ENCODE measurements around the gene IGSF22. TPM values are rescaled to one million over a fixed set of nuclear protein-coding genes. Genes with fewer than 3 reads are reported as not detected.
A peak's percentile ranks its signal among the peaks of the same experiment; 100 is the strongest.

IGSF22 gene
- total RNA-seq, 1 experiment from 2014 or later: not detected

DNA sequence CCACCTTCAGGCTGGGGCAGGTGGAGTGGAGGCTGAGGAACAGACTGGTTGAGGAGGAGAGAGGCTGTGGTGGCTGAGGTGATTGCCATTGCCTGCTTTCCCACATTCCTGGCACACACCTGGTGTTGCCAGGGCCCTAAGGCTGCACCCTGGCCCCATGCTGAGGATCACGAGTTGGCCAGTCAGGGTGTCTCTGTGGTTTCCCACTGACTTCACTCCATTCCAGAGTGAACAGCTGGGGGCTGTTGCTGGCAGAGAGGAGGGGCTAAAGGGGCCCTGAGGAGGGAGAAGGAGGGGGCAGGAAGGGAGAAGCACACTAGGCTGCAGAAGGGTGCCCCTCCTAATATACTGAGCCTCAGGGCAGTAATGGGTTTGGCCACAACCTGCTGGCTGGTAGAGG, 25.6 kb downstream of the IGSF22 start:
- no TSS peak for BruUV-seq (replicated peaks)
- POLR2A ChIA-PET: interaction anchor here (1.0 kb wide), 1 partner anchor 298 kb away, joined by 3 read pairs; no protein-coding TSS in a partner anchor
- ATAC-seq (peak; percentile 24), DNase-seq (ENCODE audit: low read depth, low spot score) (no peak)
- CTCF ChIA-PET: no interaction called here
- RAD21 ChIA-PET (ENCODE audit: low non-redundant PET in 1 of 2, low total read pairs in 2 of 2, uncharacterized antibody in 2 of 2, unreplicated experiment in 2 of 2): no interaction called here
- no peaks in the 10 kb centered on the region for H3K36me3 ChIP-seq (ENCODE audit: control insufficient read depth in 1 of 2, insufficient read depth in 2 of 2, low read length in 2 of 2)
- no peak overlapping the region for H3K27ac ChIP-seq (ENCODE audit: low read depth, low read length)
- H3K4me3 ChIP-seq (replicated peaks in 1 of 2; ENCODE audit: low read depth in 1 of 2, low read length in 2 of 2): no peak overlapping the region
- no peaks in the 10 kb centered on the region for H3K79me2 ChIP-seq (ENCODE audit: insufficient read depth, low read length)
- H3K27me3 ChIP-seq (ENCODE audit: insufficient read depth, low read length): no peaks in the 10 kb centered on the region
- H3K9me3 ChIP-seq (ENCODE audit: control insufficient read depth in 1 of 2, insufficient read depth in 1 of 2, low read depth in 1 of 2, low read length in 2 of 2): no peaks in the 10 kb centered on the region
- H3K4me1 ChIP-seq (ENCODE audit: control insufficient read depth in 1 of 2, insufficient read depth in 2 of 2, low read length in 2 of 2): peaks cover 19 to 25% of the 10 kb centered on the region in 2 experiments
- H3K4me2 ChIP-seq (ENCODE audit: low read length): peak overlapping the region; percentile 94
- no peaks in the 10 kb centered on the region for H4K20me1 ChIP-seq (ENCODE audit: insufficient read depth)
- H3K9me2 ChIP-seq (ENCODE audit: insufficient read depth): no peaks in the 10 kb centered on the region
- no peak overlapping the region for H3K9ac ChIP-seq (ENCODE audit: low read length)
- intact Hi-C loops (cut with micrococcal nuclease): no loop called here
- H2AFZ ChIP-seq (ENCODE audit: low read depth, low read length, poor library complexity, severe bottlenecking): no peak overlapping the region
- TF ChIP-seq, protein P1, sequence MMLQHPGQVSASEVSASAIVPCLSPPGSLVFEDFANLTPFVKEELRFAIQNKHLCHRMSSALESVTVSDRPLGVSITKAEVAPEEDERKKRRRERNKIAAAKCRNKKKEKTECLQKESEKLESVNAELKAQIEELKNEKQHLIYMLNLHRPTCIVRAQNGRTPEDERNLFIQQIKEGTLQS (IDR thresholded peaks at IDR 0.05): no peak

DNA sequence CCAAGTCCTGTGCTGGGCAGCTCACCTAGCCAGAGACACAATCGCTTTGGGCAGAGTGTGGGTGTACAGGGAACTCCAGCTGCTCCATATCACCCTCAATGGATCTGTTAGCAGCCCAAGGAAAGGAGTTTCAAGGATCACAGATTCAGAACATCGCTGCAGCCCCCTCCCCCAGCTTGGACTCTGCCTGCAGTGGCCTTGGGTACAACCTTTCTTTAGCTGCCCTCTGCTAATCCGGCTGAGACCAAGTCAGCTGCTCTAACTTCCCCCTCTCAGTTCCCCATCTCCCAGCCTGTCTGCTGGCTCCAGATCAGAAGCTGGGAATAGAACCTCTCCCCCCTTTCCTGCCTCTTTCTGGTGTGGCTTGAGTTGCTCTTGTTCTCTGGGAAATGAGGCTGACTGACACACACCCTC, 26.1 kb downstream of the IGSF22 start:
- Histone ChIP-seq H3K27me3 (ENCODE audit: insufficient read depth, low read length) (no peaks in the 10 kb centered on the region), H3K27ac (ENCODE audit: low read depth, low read length) (peak overlapping the region; percentile 23; the same call in 1 of the 2 replicates), H3K4me3 (replicated peaks in 1 of 2; ENCODE audit: low read depth in 1 of 2, low read length in 2 of 2) (0 out of 4 replicates have a peak overlapping the region, but pooled peaks of 1 of the 2 experiments have one; percentile 65), H3K36me3 (ENCODE audit: control insufficient read depth in 1 of 2, insufficient read depth in 2 of 2, low read length in 2 of 2) (no peaks in the 10 kb centered on the region), H3K4me2 (ENCODE audit: low read length) (peak overlapping the region; percentile 94), H3K9me2 (ENCODE audit: insufficient read depth) (no peaks in the 10 kb centered on the region), H3K9ac (ENCODE audit: low read length) (no peak overlapping the region), H3K79me2 (ENCODE audit: insufficient read depth, low read length) (no peaks in the 10 kb centered on the region), H3K4me1 (ENCODE audit: control insufficient read depth in 1 of 2, insufficient read depth in 2 of 2, low read length in 2 of 2) (peaks cover 19 to 25% of the 10 kb centered on the region in 2 experiments), H4K20me1 (ENCODE audit: insufficient read depth) (no peaks in the 10 kb centered on the region), H3K9me3 (ENCODE audit: control insufficient read depth in 1 of 2, insufficient read depth in 1 of 2, low read depth in 1 of 2, low read length in 2 of 2) (no peaks in the 10 kb centered on the region), H2AFZ (ENCODE audit: low read depth, low read length, poor library complexity, severe bottlenecking) (no peak overlapping the region)
- TF ChIP-seq, protein P2, sequence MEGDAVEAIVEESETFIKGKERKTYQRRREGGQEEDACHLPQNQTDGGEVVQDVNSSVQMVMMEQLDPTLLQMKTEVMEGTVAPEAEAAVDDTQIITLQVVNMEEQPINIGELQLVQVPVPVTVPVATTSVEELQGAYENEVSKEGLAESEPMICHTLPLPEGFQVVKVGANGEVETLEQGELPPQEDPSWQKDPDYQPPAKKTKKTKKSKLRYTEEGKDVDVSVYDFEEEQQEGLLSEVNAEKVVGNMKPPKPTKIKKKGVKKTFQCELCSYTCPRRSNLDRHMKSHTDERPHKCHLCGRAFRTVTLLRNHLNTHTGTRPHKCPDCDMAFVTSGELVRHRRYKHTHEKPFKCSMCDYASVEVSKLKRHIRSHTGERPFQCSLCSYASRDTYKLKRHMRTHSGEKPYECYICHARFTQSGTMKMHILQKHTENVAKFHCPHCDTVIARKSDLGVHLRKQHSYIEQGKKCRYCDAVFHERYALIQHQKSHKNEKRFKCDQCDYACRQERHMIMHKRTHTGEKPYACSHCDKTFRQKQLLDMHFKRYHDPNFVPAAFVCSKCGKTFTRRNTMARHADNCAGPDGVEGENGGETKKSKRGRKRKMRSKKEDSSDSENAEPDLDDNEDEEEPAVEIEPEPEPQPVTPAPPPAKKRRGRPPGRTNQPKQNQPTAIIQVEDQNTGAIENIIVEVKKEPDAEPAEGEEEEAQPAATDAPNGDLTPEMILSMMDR (IDR thresholded peaks at IDR 0.05 in 2 of 3, conservative IDR thresholded peaks at IDR 0.05 in 1 of 3; ENCODE audit: borderline replicate concordance in 1 of 3, insufficient read depth in 1 of 3, low read depth in 2 of 3, low read length in 2 of 3): no peak
- no peak for TF ChIP-seq EZH2 (IDR thresholded peaks at IDR 0.05)
- TF ChIP-seq CBX3 (IDR thresholded peaks at IDR 0.05; ENCODE audit: low read depth): no peak
- no peak for TF ChIP-seq RAD21 (IDR thresholded peaks at IDR 0.05; ENCODE audit: low read depth)
- no peak for TF ChIP-seq EZH2phosphoT487 (IDR thresholded peaks at IDR 0.05; ENCODE audit: borderline replicate concordance)
- no peak for DNase-seq (ENCODE audit: low read depth, low spot score)
- intact Hi-C loops (cut with micrococcal nuclease): no loop called here
- no TSS peak for BruUV-seq (replicated peaks)
- ChIA-PET POLR2A (interaction anchor here (1.0 kb wide), 1 partner anchor 298 kb away, joined by 3 read pairs; no protein-coding TSS in a partner anchor), CTCF (interaction anchor here (1.3 kb wide), 1 partner anchor 22 kb away, joined by 3 read pairs; no protein-coding TSS in a partner anchor), RAD21 (ENCODE audit: low non-redundant PET in 1 of 2, low total read pairs in 2 of 2, uncharacterized antibody in 2 of 2, unreplicated experiment in 2 of 2) (no interaction called here)
- no peak for ATAC-seq

Data from HCT116 (cell line).